Naive B cell (primary cell): ENCODE results near the gene NKX1-2. TPM values are rescaled to one million over a fixed set of nuclear protein-coding genes. Genes with fewer than 3 reads are reported as not detected.

Experiments
- ATAC-seq, 2 donors: fragments of 150-1000 bp; cut with Tn5 transposase; 2 replicates each; pipeline ENCODE4 v1.10.0; 2021; ENCODE audit warnings: low read depth in 2 of 2, mild to moderate bottlenecking in 2 of 2, moderate library complexity in 2 of 2
- DNase-seq: peaks from one replicate; pipeline ENCODE4 v3.0.0; 2022
- H3K27ac Mint-ChIP-seq, 6 donors: one replicate each; pipeline ENCODE4 v1.8.0; 2020 to 2022; ENCODE audit warnings: mild to moderate bottlenecking in 6 of 6, mixed read lengths in 6 of 6, moderate library complexity in 5 of 6, inconsistent platforms in 2 of 6
- H3K27me3 Mint-ChIP-seq, 3 donors: one replicate each; pipeline ENCODE4 v1.8.0; 2021 to 2022; ENCODE audit warnings: mixed read lengths in 3 of 3, mild to moderate bottlenecking in 1 of 3
- H3K36me3 Mint-ChIP-seq, 2 donors: one replicate each; pipeline ENCODE4 v1.8.0; 2020 to 2022; ENCODE audit warnings: mixed read lengths in 2 of 2, inconsistent platforms in 1 of 2, mild to moderate bottlenecking in 1 of 2
- H3K4me1 Mint-ChIP-seq, 3 donors: one replicate each; pipeline ENCODE4 v1.8.0; 2020 to 2022; ENCODE audit warnings: mixed read lengths in 3 of 3, inconsistent platforms in 1 of 3, mild to moderate bottlenecking in 1 of 3, moderate library complexity in 1 of 3
- H3K4me3 Mint-ChIP-seq, 8 donors: one replicate each; pipeline ENCODE4 v1.8.0; 2020 to 2022; ENCODE audit warnings: mild to moderate bottlenecking in 8 of 8, mixed read lengths in 8 of 8, moderate library complexity in 8 of 8, inconsistent platforms in 2 of 8
- H3K9me3 Mint-ChIP-seq, 7 donors: one replicate each; pipeline ENCODE4 v1.8.0; 2020 to 2022; ENCODE audit warnings: mixed read lengths in 7 of 7, mild to moderate bottlenecking in 5 of 7, inconsistent platforms in 2 of 7, moderate library complexity in 1 of 7
- polyA plus RNA-seq, 6 donors: library from polyadenylated mRNA; unstranded; fragments of 300-500 nt; fragmentation: Illumina TruSeq; gene quantifications; one replicate each; pipeline ENCODE4 v1.2.3, GENCODE V29; 2021; ENCODE audit warnings: low read depth in 6 of 6

Gene NKX1-2
- polyA plus RNA-seq, 6 donors from 2014 or later, result not detected

- Mint-ChIP-seq H3K36me3 (no peaks in the 10 kb centered on the region), H3K27ac (no peak overlapping the region), H3K9me3 (no peaks in the 10 kb centered on the region), H3K4me3 (peak overlapping the region in 7 of 8 donors; percentile 1 to 82 (median 60)), H3K4me1 (peaks cover 4 to 22% (median 15%) of the 10 kb centered on the region in 3 donors), H3K27me3 (peaks cover 2 to 12% (median 4%) of the 10 kb centered on the region in 3 donors)
- ATAC-seq, result no peak
- DNase-seq, result no peak
Measured at GRCh38 chr10:124416733-124417132, 33.1 kb downstream of the NKX1-2 start.

- Mint-ChIP-seq H3K4me1 (peaks cover 4 to 22% (median 15%) of the 10 kb centered on the region in 3 donors), H3K9me3 (no peaks in the 10 kb centered on the region), H3K4me3 (peak overlapping the region in 1 of 8 donors; percentile 62), H3K27me3 (peaks cover 0 to 9% (median 0%) of the 10 kb centered on the region in 3 donors), H3K36me3 (peaks cover 0 to under 1% of the 10 kb centered on the region in 2 donors), H3K27ac (no peak overlapping the region)
- no peak for DNase-seq
- no peak for ATAC-seq
Measured at GRCh38 chr10:124415210-124415609, 34.6 kb downstream of the NKX1-2 start.

- H3K27me3 Mint-ChIP-seq, result no peaks in the 10 kb centered on the region
- no peak overlapping the region for H3K4me3 Mint-ChIP-seq
- ATAC-seq (no peak), DNase-seq (no peak)
- H3K27ac Mint-ChIP-seq, result no peak overlapping the region
- H3K4me1 Mint-ChIP-seq, result peaks cover 0 to 24% (median 12%) of the 10 kb centered on the region in 3 donors
- H3K9me3 Mint-ChIP-seq, result no peaks in the 10 kb centered on the region
- H3K36me3 Mint-ChIP-seq, result peaks cover 0 to 6% of the 10 kb centered on the region in 2 donors
Measured at GRCh38 chr10:124414076-124414475, 35.8 kb downstream of the NKX1-2 start.

GRCh38 chr10:124409696-124410095 lies 40.1 kb downstream of the NKX1-2 start:
- Mint-ChIP-seq H3K9me3 (no peaks in the 10 kb centered on the region), H3K27ac (no peak overlapping the region), H3K4me1 (peaks cover 0 to 6% (median 2%) of the 10 kb centered on the region in 3 donors), H3K27me3 (no peaks in the 10 kb centered on the region), H3K4me3 (no peak overlapping the region), H3K36me3 (peaks cover 0 to 17% of the 10 kb centered on the region in 2 donors)
- no peak for DNase-seq
- ATAC-seq, result no peak

- DNase-seq (no peak), ATAC-seq (no peak)
Measured at GRCh38 chr10:124408357-124408756, 41.5 kb downstream of the NKX1-2 start.

GRCh38 chr10:124407456-124407855 lies 42.4 kb downstream of the NKX1-2 start:
- peaks cover 9 to 17% (median 9%) of the 10 kb centered on the region in 3 donors for H3K4me1 Mint-ChIP-seq
- peaks cover 7 to 24% of the 10 kb centered on the region in 2 donors for H3K36me3 Mint-ChIP-seq
- H3K27ac Mint-ChIP-seq, result no peak overlapping the region
- DNase-seq (no peak), ATAC-seq (no peak)
- no peak overlapping the region for H3K4me3 Mint-ChIP-seq
- H3K27me3 Mint-ChIP-seq, result no peaks in the 10 kb centered on the region
- no peaks in the 10 kb centered on the region for H3K9me3 Mint-ChIP-seq

More at GRCh38 chr10:124408357-124408756, 41.5 kb downstream of the NKX1-2 start:
- Mint-ChIP-seq H3K36me3 (peaks cover 6 to 21% of the 10 kb centered on the region in 2 donors), H3K27me3 (no peaks in the 10 kb centered on the region), H3K27ac (no peak overlapping the region), H3K4me3 (no peak overlapping the region), H3K9me3 (no peaks in the 10 kb centered on the region), H3K4me1 (peaks cover 6 to 13% (median 6%) of the 10 kb centered on the region in 3 donors)

- no peaks in the 10 kb centered on the region for H3K9me3 Mint-ChIP-seq
- peaks cover 9 to 11% (median 9%) of the 10 kb centered on the region in 3 donors for H3K4me1 Mint-ChIP-seq
- peak; percentile 60 for DNase-seq
- H3K27me3 Mint-ChIP-seq, result no peaks in the 10 kb centered on the region
- H3K4me3 Mint-ChIP-seq, result no peak overlapping the region
- H3K27ac Mint-ChIP-seq, result peak overlapping the region in 3 of 6 donors; percentile 3 to 53 (median 36)
- ATAC-seq, result peak; percentile 99 to 100
- peaks cover 14 to 18% of the 10 kb centered on the region in 2 donors for H3K36me3 Mint-ChIP-seq
Measured at GRCh38 chr10:124403548-124403947, 46.3 kb downstream of the NKX1-2 start.

GRCh38 chr10:124402273-124402672 lies 47.6 kb downstream of the NKX1-2 start:
- Mint-ChIP-seq H3K9me3 (no peaks in the 10 kb centered on the region), H3K27ac (peak overlapping the region in 1 of 6 donors; percentile 18), H3K4me1 (peaks cover 9 to 11% (median 9%) of the 10 kb centered on the region in 3 donors), H3K4me3 (no peak overlapping the region), H3K27me3 (no peaks in the 10 kb centered on the region), H3K36me3 (peaks cover 14 to 15% of the 10 kb centered on the region in 2 donors)
- no peak for DNase-seq
- no peak for ATAC-seq

GRCh38 chr10:124401633-124402032 lies 48.2 kb downstream of the NKX1-2 start:
- peaks cover 11 to 14% of the 10 kb centered on the region in 2 donors for H3K36me3 Mint-ChIP-seq
- H3K27ac Mint-ChIP-seq, result no peak overlapping the region
- H3K4me3 Mint-ChIP-seq, result no peak overlapping the region
- no peak for ATAC-seq
- H3K27me3 Mint-ChIP-seq, result no peaks in the 10 kb centered on the region
- DNase-seq, result no peak
- H3K4me1 Mint-ChIP-seq, result peaks cover 9 to 11% (median 9%) of the 10 kb centered on the region in 3 donors
- H3K9me3 Mint-ChIP-seq, result no peaks in the 10 kb centered on the region

Other genes starting within 250 kb of the NKX1-2 start
- 10 to 100 TPM; 44.1 to 93.7 (median 54.1) TPM for gene OAT, start 31.1 kb downstream of the NKX1-2 start, polyA plus RNA-seq
- 10 to 100 TPM; 30.5 to 89.2 (median 55.6) TPM for gene LHPP, start 11.8 kb upstream of the NKX1-2 start, polyA plus RNA-seq